HCT116 (cell line): ENCODE data around the gene PEX11A.

Experiments
- POLR2A ChIP-seq: IDR thresholded peaks from 2 replicates; pipeline ENCODE4 v1.7.0; 2011; ENCODE audit warnings: borderline replicate concordance; ENCODE audit not compliant: insufficient read depth, insufficient read length; ENCODE audit errors: extremely low read depth
- TF ChIP-seq, protein P1 (sequence below), 3 experiments: fragments of 200-600 bp in 1 of 3; sonication (generic) in 1 of 3; IDR thresholded peaks in 2 of 3; conservative IDR thresholded peaks in 1 of 3; 2 replicates each; pipeline ENCODE4 v1.5.1; 2012 to 2017; ENCODE audit warnings: low read depth in 2 of 3, low read length in 2 of 3, antibody characterized with exemption in 1 of 3, borderline replicate concordance in 1 of 3, control low read depth in 1 of 3, mild to moderate bottlenecking in 1 of 3, mixed read lengths in 1 of 3, mixed run types in 1 of 3, moderate library complexity in 1 of 3; ENCODE audit not compliant: insufficient read depth in 1 of 3

DNA sequence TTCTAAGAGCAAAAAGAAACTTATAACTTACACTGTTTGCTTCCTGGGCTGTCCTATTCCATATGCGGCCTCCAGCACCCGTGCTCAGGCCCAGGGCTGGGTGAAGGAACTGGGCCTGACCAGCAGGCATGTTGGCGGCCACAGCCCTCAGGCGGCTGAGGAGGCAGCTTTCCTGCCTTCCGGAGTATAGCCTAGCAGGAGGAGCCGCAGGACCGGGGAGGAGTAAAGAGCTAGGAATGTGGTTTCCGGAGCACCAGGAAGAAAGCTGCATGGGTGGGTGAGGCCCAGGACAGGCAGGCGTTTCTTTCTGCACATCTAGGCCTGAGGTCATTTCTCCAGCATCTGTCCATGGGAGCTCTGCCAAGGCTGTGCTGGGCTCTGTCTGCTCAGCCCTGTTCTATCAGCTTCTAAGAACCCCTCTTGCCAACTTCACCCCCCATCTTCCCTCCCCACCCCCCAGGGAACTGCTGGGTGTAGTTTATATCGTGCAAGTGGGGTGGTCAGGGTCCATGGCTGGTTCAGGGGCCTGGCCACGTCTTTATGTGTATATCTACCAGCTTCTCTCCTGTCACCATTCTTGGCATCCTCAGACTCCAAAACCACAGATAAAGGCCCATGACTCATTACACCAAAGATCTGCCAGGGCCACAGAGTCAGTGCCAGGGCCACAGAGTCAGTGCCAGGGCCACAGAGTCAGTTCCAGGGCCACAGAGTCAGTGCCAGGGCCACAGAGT, 27.5 kb downstream of the PEX11A start:
- no peak for TF ChIP-seq POLR2A
- TF ChIP-seq, protein P1, sequence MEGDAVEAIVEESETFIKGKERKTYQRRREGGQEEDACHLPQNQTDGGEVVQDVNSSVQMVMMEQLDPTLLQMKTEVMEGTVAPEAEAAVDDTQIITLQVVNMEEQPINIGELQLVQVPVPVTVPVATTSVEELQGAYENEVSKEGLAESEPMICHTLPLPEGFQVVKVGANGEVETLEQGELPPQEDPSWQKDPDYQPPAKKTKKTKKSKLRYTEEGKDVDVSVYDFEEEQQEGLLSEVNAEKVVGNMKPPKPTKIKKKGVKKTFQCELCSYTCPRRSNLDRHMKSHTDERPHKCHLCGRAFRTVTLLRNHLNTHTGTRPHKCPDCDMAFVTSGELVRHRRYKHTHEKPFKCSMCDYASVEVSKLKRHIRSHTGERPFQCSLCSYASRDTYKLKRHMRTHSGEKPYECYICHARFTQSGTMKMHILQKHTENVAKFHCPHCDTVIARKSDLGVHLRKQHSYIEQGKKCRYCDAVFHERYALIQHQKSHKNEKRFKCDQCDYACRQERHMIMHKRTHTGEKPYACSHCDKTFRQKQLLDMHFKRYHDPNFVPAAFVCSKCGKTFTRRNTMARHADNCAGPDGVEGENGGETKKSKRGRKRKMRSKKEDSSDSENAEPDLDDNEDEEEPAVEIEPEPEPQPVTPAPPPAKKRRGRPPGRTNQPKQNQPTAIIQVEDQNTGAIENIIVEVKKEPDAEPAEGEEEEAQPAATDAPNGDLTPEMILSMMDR (IDR thresholded peaks at IDR 0.05 in 2 of 3, conservative IDR thresholded peaks at IDR 0.05 in 1 of 3; ENCODE audit: borderline replicate concordance in 1 of 3, insufficient read depth in 1 of 3, low read depth in 2 of 3, low read length in 2 of 3) = no peak
